ENCODE measurements around the gene HNRNPH3.

Gene HNRNPH3

DNA sequence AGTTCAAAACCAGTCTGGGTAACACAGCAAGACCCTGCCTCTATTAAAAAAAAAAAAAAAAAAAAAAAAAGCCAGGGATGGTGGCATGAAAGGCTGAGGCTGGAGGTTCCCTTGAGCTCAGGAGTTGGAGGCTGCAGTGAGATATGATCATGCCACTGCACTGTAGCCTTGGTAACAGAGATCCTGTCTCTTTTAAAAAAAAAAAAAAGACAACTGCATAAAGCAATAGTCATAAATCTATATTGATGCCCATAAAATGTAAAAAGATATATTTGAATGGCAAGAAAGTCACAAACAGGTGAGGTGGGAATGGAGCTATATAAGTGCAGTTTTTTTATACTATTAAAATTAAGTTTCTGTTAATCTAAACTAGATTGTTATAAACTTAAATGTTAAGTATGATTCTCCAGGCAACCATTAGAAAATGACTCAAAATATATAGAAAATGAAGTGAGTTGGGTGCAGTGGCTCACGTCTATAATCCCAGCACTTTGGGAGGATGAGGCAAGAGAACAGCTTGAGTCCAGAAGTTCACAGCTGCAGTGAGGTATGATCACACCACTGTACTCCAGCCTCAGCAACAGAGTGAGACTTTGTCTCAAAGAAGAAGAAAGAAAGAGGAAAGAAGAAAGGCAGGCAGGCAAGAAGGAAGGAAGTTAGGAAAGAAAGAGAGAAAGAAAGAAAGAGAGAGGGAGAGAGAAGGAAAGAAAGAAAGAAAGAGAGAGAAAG lies 13.4 kb upstream of the HNRNPH3 start:
- TF ChIP-seq, protein P1, sequence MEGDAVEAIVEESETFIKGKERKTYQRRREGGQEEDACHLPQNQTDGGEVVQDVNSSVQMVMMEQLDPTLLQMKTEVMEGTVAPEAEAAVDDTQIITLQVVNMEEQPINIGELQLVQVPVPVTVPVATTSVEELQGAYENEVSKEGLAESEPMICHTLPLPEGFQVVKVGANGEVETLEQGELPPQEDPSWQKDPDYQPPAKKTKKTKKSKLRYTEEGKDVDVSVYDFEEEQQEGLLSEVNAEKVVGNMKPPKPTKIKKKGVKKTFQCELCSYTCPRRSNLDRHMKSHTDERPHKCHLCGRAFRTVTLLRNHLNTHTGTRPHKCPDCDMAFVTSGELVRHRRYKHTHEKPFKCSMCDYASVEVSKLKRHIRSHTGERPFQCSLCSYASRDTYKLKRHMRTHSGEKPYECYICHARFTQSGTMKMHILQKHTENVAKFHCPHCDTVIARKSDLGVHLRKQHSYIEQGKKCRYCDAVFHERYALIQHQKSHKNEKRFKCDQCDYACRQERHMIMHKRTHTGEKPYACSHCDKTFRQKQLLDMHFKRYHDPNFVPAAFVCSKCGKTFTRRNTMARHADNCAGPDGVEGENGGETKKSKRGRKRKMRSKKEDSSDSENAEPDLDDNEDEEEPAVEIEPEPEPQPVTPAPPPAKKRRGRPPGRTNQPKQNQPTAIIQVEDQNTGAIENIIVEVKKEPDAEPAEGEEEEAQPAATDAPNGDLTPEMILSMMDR (IDR thresholded peaks at IDR 0.05), result no peak

DNA sequence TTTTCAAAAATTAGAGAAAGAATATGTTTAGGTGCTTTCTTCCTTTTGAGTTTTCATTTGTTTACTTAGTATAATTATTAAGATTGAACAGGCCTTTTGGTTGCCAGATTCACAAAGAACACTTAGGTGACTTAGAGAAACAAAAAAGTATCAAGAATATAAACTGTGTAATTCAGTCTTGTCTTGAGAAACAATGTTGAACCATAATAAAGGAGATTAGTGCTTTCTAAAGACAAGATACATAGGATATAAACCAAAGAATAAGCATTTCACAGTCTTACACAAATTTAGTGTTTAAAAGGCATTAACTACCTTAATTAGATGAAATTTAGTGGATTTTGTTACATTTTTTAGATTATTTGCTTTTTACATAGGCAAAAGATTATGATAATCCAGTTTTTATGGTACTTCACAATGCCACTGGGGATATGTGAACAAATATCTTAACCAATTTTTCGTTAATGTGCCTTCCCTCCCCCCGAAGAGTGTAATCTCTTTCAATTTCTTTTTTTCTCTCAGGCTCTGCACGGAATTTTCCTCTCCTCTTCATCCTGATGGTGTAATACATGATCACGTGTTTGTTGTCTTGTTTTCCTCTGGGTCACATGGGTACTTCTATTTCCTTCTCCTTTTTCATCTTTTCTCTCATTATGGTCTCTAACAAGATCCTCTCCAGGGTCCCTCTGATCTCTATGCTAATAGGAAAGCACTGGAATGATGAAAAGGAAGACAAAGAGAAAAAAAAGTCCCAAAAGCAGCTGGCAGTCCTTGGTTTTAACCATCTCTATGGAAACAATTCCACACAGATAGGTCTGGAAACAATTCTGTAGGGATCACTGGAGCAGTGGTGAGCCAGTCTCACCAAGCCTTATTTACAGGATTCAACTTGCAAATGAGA lies 3.7 kb upstream of the HNRNPH3 start:
- TF ChIP-seq, protein P1 (IDR thresholded peaks at IDR 0.05), result no peak

DNA sequence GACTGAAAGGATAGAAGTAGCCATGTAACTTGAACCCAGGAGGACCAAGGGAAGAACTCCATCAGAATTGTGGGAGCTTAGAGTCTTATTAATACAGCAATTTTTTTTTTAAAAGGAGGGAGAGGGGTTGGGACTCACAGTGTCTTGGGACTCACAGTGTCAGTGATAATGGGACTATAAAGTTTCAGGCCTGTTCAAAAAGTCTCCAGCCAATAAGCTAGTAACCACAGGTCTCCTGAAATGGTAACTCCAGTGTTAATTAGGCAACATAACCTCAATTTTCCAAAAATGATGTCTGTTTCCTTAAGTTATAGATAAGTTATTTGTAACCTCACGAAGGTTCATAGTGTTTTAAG lies 2.4 kb upstream of the HNRNPH3 start:
- TF ChIP-seq, protein P1 (IDR thresholded peaks at IDR 0.05), result no peak

DNA sequence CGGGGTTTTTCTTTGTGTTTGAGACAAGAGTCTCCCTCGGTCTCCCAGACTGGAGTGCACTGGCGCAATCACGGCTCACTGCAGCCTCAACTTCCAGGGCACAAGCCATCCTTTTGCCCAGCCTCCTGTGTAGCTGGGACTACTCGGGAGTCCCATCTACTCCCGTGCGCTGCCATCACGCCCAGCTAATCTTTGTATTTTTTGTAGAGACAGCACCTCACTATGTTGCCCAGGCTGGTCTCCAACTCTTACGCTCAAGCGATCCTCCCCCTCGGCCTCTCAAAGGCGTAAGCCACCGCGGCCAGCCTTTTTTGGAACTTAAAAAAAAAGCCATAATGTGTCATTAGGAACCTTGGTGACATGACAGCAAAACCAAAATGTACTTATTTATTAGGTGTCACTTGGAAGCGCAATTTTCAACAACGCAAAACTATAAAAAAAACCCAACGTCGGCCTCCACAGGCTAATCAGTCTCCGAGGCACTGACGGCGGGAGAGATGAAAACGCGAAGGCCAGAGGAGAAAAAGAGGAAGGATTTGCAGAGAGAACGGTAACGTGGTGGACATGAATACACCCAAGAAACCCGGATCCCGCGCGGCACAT lies 911 bp upstream of the HNRNPH3 start:
- TF ChIP-seq, protein P1 (IDR thresholded peaks at IDR 0.05), result no peak

DNA sequence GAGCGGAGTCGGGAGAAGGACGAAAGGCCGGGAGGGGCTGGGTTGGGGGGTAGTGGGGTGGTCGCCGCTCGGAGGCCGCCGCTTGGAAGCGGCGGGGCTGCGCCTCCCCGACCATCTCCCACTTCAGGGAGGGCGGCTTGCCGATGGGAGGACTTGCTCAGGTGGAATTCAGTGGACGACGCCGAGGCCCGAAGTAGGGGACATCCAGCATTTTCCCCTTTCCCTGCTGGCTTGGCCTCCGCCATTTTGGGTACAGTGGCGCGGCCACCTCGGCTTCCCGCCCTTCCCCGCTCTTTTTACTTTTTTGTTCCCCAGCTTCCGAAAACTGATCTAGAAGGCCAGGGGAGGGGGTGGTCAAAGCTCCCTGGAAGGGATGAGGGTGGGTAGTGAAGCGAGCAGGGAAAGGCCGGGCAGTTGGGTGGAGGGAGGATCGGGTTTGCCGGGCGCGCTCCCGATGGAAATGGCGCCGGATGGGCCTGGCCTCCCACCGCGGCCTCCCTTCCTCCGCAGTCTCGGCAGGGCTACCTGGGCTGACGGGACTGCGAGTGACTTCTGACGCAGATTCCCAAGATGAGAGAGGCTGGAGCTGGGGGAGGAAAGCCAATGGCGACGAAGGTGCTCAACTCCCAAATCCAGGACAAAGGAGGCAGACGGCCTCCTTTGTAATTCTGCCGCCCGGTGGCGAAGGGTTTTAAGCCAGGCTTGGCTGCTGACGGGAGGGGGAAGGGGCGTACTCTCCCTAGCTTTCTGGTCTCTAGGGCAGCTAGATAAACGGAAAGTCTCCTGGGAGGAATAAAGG lies 594 bp downstream of the HNRNPH3 start, which contains the start of gene PBLD:
TSS of gene PBLD (minus strand) at position 670 of the 799 bp plus-strand sequence. CDS start 26,084 bp downstream, outside the sequence.
- TF ChIP-seq, protein P1 (IDR thresholded peaks at IDR 0.05), result peak; percentile 51

DNA sequence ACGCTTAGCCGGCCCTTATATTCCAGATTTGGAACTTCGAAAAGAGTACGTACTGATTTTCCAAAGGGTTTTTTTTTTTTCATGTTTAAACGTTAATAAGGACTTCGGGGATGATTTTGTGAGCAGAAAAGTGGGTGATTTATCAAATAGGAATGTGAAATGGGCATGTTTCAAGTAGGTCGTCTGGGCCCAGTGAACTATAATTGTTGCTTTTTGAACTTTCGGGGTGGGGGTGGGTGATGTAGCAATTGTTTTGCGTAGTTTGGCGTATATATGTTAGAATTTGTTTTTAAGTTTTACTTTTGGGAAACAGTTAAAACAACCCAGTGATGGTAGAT lies 1.2 kb downstream of the HNRNPH3 start:
- TF ChIP-seq, protein P1 (IDR thresholded peaks at IDR 0.05), result no peak
